D721Med (cell line): ENCODE results near the gene ARL14EPL.

Experiments used
- DNase-seq: peaks from one replicate; pipeline ENCODE4 v3.0.0; 2011; ENCODE audit warnings: low spot score; ENCODE audit not compliant: insufficient read length
- FAIRE-seq: peaks from 2 replicates; lab custom pipeline; 2011; peaks lifted over from hg19 to GRCh38; lab: Jason Lieb, UNC
- CTCF ChIP-seq: IDR thresholded peaks from 2 replicates; pipeline ENCODE4 v1.5.1; 2012; ENCODE audit warnings: mild to moderate bottlenecking, control low read depth; ENCODE audit not compliant: insufficient read depth; ENCODE audit errors: missing control alignments

ARL14EPL gene

GRCh38 chr5:116032094-116032517, at the start of gene ARL14EPL:
TSS of gene ARL14EPL (plus strand) at chr5:116032472. CDS start at chr5:116051466, 18,994 bp downstream.
- TF ChIP-seq CTCF, result peak; percentile 27
- DNase-seq (no peak), FAIRE-seq (no peak)

- FAIRE-seq (no peak), DNase-seq (no peak)
- TF ChIP-seq CTCF, result no peak
These were observed 48.8 kb upstream of the ARL14EPL start for GRCh38 chr5:115983519-115983918.

GRCh38 chr5:115985802-115986757, 46.2 kb upstream of the ARL14EPL start:
- FAIRE-seq, result no peak
- TF ChIP-seq CTCF, result no peak
- no peak for DNase-seq

GRCh38 chr5:115988002-115988401, 44.3 kb upstream of the ARL14EPL start:
- TF ChIP-seq CTCF, result no peak
- FAIRE-seq (no peak), DNase-seq (no peak)

- TF ChIP-seq CTCF, result no peak
- no peak for FAIRE-seq
- DNase-seq, result no peak
These were observed 39.4 kb upstream of the ARL14EPL start for GRCh38 chr5:115992848-115993350.

- FAIRE-seq (no peak), DNase-seq (no peak)
- TF ChIP-seq CTCF, result no peak
These were observed 36.9 kb upstream of the ARL14EPL start for GRCh38 chr5:115995351-115995750.
